ENCODE measurements around the gene ELF3. TPM values are rescaled to one million over a fixed set of nuclear protein-coding genes. Genes with fewer than 3 reads are reported as not detected.
A peak's percentile ranks its signal among the peaks of the same experiment; 100 is the strongest.

Gene ELF3
- total and polyA plus RNA-seq, 2 of the 13 experiments (the other 11 are each of a cell fraction or from before 2014, with no cell fraction given), result 11.5 to 55.1 TPM

DNA sequence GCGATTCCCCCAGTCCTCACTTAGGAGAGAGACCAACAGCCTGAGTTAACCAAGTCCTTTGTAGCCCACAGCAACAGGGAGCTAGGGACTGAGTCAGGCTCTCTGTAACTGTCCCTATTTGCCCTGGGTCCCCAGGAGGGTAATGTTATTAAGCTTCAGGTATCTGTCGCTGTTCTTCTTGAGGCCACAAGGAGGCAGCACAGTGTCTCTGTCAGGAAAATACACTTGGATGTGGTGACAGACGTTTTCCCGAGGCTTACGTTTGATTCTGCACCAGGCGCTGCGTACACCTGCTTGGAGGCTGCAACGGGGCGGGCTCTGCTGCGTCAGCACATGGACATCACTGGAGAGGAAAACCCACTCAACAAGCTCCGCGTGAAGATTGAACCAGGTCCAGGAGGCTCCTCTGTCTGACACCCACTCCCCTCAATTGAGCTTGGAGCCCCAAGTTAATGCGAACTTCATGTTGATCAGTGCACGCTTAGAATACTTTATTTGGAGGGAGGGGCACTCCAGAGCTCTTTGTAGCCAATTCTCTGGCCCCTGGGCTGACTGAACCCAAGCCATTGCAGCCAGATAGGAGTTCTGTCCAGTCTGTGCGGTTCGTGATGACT lies 10.7 kb upstream of the ELF3 start (continued):
- TF ChIP-seq ZBTB38 (CRISPR knock-in tag; IDR thresholded peaks at IDR 0.05) (0 out of 2 replicates have a peak, but pooled peaks have one; percentile 28), RNF2 (conservative IDR thresholded peaks at IDR 0.05; ENCODE audit: low read depth) (no peak), U2AF1 (optimal IDR thresholded peaks at IDR 0.05; ENCODE audit: low read depth, low read length) (no peak), RBM22 (optimal IDR thresholded peaks at IDR 0.05; ENCODE audit: low read length) (peak; percentile 59), SMC3 (IDR thresholded peaks at IDR 0.05; ENCODE audit: low read length) (peak; percentile 85), ZNF451 (CRISPR knock-in tag; IDR thresholded peaks at IDR 0.05) (no peak), FOXC1 (CRISPR knock-in tag; IDR thresholded peaks at IDR 0.05; ENCODE audit: borderline replicate concordance) (no peak), GATAD2A (CRISPR knock-in tag; IDR thresholded peaks at IDR 0.05) (0 out of 2 replicates have a peak, but pooled peaks have one; percentile 25), HMG20A (CRISPR knock-in tag; IDR thresholded peaks at IDR 0.05; ENCODE audit: borderline replicate concordance) (no peak), ZNF124 (CRISPR knock-in tag; IDR thresholded peaks at IDR 0.05) (no peak), DNMT1 (CRISPR knock-in tag; IDR thresholded peaks at IDR 0.05) (no peak), PRPF4 (IDR thresholded peaks at IDR 0.05; ENCODE audit: low read depth, low read length, poor library complexity, severe bottlenecking) (no peak), THAP11 (CRISPR knock-in tag; IDR thresholded peaks at IDR 0.05) (peak; percentile 17; the same call in 1 of the 2 replicates)
- TF ChIP-seq, protein P1, sequence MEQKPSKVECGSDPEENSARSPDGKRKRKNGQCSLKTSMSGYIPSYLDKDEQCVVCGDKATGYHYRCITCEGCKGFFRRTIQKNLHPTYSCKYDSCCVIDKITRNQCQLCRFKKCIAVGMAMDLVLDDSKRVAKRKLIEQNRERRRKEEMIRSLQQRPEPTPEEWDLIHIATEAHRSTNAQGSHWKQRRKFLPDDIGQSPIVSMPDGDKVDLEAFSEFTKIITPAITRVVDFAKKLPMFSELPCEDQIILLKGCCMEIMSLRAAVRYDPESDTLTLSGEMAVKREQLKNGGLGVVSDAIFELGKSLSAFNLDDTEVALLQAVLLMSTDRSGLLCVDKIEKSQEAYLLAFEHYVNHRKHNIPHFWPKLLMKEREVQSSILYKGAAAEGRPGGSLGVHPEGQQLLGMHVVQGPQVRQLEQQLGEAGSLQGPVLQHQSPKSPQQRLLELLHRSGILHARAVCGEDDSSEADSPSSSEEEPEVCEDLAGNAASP (CRISPR knock-in tag; IDR thresholded peaks at IDR 0.05; ENCODE audit: borderline replicate concordance), result peak; percentile 66; the same call in 1 of the 2 replicates
- TF ChIP-seq, protein P2, sequence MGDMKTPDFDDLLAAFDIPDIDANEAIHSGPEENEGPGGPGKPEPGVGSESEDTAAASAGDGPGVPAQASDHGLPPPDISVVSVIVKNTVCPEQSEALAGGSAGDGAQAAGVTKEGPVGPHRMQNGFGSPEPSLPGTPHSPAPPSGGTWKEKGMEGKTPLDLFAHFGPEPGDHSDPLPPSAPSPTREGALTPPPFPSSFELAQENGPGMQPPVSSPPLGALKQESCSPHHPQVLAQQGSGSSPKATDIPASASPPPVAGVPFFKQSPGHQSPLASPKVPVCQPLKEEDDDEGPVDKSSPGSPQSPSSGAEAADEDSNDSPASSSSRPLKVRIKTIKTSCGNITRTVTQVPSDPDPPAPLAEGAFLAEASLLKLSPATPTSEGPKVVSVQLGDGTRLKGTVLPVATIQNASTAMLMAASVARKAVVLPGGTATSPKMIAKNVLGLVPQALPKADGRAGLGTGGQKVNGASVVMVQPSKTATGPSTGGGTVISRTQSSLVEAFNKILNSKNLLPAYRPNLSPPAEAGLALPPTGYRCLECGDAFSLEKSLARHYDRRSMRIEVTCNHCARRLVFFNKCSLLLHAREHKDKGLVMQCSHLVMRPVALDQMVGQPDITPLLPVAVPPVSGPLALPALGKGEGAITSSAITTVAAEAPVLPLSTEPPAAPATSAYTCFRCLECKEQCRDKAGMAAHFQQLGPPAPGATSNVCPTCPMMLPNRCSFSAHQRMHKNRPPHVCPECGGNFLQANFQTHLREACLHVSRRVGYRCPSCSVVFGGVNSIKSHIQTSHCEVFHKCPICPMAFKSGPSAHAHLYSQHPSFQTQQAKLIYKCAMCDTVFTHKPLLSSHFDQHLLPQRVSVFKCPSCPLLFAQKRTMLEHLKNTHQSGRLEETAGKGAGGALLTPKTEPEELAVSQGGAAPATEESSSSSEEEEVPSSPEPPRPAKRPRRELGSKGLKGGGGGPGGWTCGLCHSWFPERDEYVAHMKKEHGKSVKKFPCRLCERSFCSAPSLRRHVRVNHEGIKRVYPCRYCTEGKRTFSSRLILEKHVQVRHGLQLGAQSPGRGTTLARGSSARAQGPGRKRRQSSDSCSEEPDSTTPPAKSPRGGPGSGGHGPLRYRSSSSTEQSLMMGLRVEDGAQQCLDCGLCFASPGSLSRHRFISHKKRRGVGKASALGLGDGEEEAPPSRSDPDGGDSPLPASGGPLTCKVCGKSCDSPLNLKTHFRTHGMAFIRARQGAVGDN (CRISPR knock-in tag; IDR thresholded peaks at IDR 0.05), result peak; percentile 21; the same call in 1 of the 2 replicates
- TF ChIP-seq, protein P3, sequence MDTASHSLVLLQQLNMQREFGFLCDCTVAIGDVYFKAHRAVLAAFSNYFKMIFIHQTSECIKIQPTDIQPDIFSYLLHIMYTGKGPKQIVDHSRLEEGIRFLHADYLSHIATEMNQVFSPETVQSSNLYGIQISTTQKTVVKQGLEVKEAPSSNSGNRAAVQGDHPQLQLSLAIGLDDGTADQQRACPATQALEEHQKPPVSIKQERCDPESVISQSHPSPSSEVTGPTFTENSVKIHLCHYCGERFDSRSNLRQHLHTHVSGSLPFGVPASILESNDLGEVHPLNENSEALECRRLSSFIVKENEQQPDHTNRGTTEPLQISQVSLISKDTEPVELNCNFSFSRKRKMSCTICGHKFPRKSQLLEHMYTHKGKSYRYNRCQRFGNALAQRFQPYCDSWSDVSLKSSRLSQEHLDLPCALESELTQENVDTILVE (CRISPR knock-in tag; IDR thresholded peaks at IDR 0.05), result no peak
- TF ChIP-seq, protein P4, sequence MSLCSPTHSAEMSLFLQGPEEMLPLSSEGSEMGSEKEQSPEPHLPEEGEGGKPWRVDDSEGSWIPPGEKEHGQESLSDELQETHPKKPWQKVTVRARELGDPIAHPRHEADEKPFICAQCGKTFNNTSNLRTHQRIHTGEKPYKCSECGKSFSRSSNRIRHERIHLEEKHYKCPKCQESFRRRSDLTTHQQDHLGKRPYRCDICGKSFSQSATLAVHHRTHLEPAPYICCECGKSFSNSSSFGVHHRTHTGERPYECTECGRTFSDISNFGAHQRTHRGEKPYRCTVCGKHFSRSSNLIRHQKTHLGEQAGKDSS (CRISPR knock-in tag; IDR thresholded peaks at IDR 0.05; ENCODE audit: borderline replicate concordance, low read depth), result no peak
- TF ChIP-seq, protein P5, sequence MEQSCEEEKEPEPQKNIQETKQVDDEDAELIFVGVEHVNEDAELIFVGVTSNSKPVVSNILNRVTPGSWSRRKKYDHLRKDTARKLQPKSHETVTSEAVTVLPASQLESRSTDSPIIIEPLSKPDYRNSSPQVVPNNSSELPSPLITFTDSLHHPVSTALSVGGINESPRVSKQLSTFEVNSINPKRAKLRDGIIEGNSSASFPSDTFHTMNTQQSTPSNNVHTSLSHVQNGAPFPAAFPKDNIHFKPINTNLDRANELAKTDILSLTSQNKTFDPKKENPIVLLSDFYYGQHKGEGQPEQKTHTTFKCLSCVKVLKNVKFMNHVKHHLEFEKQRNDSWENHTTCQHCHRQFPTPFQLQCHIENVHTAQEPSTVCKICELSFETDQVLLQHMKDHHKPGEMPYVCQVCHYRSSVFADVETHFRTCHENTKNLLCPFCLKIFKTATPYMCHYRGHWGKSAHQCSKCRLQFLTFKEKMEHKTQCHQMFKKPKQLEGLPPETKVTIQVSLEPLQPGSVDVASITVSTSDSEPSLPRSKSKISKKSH (CRISPR knock-in tag; IDR thresholded peaks at IDR 0.05; ENCODE audit: borderline replicate concordance), result no peak
- TF ChIP-seq, protein P6, sequence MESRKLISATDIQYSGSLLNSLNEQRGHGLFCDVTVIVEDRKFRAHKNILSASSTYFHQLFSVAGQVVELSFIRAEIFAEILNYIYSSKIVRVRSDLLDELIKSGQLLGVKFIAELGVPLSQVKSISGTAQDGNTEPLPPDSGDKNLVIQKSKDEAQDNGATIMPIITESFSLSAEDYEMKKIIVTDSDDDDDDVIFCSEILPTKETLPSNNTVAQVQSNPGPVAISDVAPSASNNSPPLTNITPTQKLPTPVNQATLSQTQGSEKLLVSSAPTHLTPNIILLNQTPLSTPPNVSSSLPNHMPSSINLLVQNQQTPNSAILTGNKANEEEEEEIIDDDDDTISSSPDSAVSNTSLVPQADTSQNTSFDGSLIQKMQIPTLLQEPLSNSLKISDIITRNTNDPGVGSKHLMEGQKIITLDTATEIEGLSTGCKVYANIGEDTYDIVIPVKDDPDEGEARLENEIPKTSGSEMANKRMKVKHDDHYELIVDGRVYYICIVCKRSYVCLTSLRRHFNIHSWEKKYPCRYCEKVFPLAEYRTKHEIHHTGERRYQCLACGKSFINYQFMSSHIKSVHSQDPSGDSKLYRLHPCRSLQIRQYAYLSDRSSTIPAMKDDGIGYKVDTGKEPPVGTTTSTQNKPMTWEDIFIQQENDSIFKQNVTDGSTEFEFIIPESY (CRISPR knock-in tag; IDR thresholded peaks at IDR 0.05), result no peak
